CD4-positive, alpha-beta T cell treated with Interleukin-17A for 4 hours (primary cell): ENCODE results near the gene ADAMTS12.

Source experiments
- DNase-seq: peaks from one replicate; pipeline ENCODE4 v3.0.0-alpha.2; 2020; ENCODE audit warnings: mixed read lengths

Gene ADAMTS12

GRCh38 chr5:33701951-33702350, 189.8 kb downstream of the ADAMTS12 start:
- DNase-seq: no peak

GRCh38 chr5:33701251-33701650, 190.5 kb downstream of the ADAMTS12 start:
- DNase-seq: no peak

- DNase-seq: no peak
Measured at GRCh38 chr5:33696411-33696810, 195.4 kb downstream of the ADAMTS12 start.

GRCh38 chr5:33692980-33693379, 198.8 kb downstream of the ADAMTS12 start:
- DNase-seq: no peak

- no peak for DNase-seq
Measured at GRCh38 chr5:33691856-33692255, 199.9 kb downstream of the ADAMTS12 start.

- no peak for DNase-seq
Measured at GRCh38 chr5:33690374-33691135, 201.2 kb downstream of the ADAMTS12 start.

GRCh38 chr5:33688526-33688925, 203.3 kb downstream of the ADAMTS12 start:
- DNase-seq: no peak

GRCh38 chr5:33688066-33688465, 203.7 kb downstream of the ADAMTS12 start:
- DNase-seq: no peak

GRCh38 chr5:33685873-33686755, 205.7 kb downstream of the ADAMTS12 start:
- no peak for DNase-seq

GRCh38 chr5:33684496-33685159, 207.2 kb downstream of the ADAMTS12 start:
- DNase-seq: no peak

GRCh38 chr5:33679791-33680190, 212.0 kb downstream of the ADAMTS12 start:
- DNase-seq: no peak

- no peak for DNase-seq
Measured at GRCh38 chr5:33675958-33676464, 215.8 kb downstream of the ADAMTS12 start.

GRCh38 chr5:33671700-33672291, 220.0 kb downstream of the ADAMTS12 start:
- DNase-seq: no peak

- DNase-seq: no peak
Measured at GRCh38 chr5:33662722-33663427, 228.9 kb downstream of the ADAMTS12 start.

- no peak for DNase-seq
Measured at GRCh38 chr5:33659526-33660169, 232.1 kb downstream of the ADAMTS12 start.

GRCh38 chr5:33657804-33658440, 233.9 kb downstream of the ADAMTS12 start:
- no peak for DNase-seq

- no peak for DNase-seq
Measured at GRCh38 chr5:33657176-33657575, 234.6 kb downstream of the ADAMTS12 start.

- DNase-seq: no peak
Measured at GRCh38 chr5:33650911-33651310, 240.9 kb downstream of the ADAMTS12 start.

GRCh38 chr5:33649549-33650482, 242.0 kb downstream of the ADAMTS12 start:
- DNase-seq: no peak
